ENCODE measurements around the gene STRIP1.

The STRIP1 gene, protein sequence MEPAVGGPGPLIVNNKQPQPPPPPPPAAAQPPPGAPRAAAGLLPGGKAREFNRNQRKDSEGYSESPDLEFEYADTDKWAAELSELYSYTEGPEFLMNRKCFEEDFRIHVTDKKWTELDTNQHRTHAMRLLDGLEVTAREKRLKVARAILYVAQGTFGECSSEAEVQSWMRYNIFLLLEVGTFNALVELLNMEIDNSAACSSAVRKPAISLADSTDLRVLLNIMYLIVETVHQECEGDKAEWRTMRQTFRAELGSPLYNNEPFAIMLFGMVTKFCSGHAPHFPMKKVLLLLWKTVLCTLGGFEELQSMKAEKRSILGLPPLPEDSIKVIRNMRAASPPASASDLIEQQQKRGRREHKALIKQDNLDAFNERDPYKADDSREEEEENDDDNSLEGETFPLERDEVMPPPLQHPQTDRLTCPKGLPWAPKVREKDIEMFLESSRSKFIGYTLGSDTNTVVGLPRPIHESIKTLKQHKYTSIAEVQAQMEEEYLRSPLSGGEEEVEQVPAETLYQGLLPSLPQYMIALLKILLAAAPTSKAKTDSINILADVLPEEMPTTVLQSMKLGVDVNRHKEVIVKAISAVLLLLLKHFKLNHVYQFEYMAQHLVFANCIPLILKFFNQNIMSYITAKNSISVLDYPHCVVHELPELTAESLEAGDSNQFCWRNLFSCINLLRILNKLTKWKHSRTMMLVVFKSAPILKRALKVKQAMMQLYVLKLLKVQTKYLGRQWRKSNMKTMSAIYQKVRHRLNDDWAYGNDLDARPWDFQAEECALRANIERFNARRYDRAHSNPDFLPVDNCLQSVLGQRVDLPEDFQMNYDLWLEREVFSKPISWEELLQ

GRCh38 chr1:110034451-110035235, at the start of gene STRIP1:
STRIP1 (plus strand) TSS chr1:110034624; CDS start chr1:110034638, 14 bp downstream.
- peak; percentile 98 for DNase-seq

DNA sequence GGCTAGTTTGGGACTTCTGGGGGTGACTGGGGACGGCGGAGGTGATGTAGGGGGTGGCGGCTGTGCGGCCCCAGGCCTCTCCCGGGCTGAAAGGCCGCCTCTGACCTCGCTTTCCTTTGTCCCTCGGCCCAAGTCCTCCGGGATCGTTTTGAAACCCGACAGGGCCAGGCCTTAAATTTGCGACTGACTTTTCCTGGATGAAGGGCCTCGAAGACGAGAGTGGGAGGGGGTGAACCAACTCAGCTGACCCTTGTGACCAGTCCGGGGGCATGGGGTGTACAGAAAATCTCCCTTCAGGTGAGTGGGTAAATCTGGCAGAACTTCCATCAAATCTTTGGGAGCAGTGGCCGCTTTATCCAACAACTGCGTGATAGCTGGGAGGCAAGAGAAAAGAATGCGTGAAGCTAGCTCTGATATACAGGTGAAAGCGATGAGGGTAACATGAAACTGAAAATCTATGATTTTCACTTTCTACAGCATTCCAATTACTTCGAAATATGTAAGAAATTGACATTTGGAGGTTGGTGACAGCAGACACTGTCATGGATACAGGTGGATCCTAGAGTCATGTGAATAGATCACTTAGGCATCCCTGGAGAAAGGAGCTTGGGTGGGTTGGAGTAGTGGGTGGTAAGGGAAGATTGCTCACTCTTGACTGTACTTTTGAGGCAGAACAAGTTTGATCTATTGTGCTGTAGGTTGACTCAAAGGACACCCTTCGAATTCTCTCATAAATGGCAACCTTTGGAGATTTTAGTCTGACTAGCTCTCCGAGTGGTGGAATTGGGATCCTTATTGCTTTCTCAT, 49.0 kb upstream of the STRIP1 start:
- DNase-seq: peak; percentile 20

DNA sequence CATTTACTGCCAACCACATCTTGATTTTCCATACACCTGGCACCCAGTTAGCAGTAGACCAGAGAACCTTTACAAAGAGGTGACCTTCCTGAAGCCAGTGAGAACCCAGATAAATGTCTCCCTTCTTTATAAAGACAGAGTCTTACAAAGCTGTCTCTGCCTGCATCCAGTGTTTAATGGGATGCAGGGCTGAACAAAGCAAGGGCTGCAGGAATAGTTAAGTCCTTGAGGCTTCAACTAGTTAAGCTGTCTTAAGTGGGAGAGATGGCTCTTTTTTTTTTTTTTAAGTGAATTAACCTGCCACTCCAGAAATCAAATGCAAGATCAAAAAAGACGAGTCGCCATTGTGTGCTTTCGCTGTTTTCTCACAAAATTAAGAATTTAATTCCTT, 48.4 kb upstream of the STRIP1 start:
- DNase-seq: no peak

- DNase-seq: no peak
Observed at GRCh38 chr1:109988349-109988914, 46.0 kb upstream of the STRIP1 start.

DNA sequence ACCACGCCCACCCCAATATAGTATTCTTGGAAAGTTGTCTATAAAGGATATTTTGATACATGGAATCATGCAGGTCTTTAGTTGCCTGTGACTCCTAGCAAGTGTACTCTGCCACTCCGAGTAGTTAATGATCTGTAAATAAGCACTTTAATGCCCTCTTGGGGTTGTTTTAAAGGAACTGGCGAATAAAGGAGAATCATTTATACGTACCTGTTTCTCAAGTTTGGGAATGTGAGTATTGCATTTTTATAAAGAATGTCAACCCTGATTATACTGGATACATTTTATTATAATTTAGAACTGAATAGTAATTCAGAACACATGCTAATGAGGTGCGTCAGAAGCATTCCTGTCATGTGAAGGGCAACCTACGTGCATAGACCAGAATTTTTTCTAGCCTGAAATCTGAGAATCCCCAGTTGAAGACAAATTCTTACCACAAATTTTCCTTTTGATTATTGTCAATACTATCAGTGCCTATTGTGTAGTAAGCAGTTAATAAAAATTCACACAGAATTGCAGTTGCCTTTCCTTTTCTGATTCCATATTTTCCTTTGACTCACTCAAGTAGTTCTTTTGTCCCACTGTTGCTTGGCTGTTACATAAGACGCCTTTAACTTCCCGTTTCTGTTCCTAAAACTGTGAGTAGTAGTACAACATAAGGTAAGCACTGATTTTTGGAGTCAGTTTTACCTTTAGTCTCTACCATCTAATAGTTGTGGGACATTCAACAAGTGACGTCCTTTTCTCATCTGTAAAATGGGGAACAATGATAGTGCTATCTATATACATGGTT, 44.7 kb upstream of the STRIP1 start:
- DNase-seq: peak; percentile 86

GRCh38 chr1:109990302-109990653, 44.1 kb upstream of the STRIP1 start:
- DNase-seq: peak; percentile 35

- no peak for DNase-seq
Observed at GRCh38 chr1:109991400-109991925, 43.0 kb upstream of the STRIP1 start.

GRCh38 chr1:109993885-109994284, 40.5 kb upstream of the STRIP1 start:
- no peak for DNase-seq

DNA sequence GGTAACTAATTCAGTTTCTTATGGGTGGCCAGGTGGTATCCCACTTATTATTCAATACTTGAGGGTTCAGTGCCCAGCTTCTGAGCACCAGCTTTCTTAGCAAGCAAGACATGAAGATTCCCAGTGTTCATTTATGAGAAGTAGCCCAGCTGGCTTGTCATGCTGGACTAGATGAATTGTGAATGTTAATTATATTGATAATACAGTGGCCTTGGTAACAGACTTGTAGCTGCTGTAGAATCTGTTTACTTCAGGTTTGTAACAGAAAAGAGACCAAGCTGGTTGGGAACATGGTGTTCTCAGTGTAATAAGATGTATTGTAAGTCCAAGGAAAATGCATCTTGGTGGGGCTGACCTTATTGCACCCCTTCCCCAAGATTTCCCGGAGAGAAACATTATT, 39.8 kb upstream of the STRIP1 start:
- no peak for DNase-seq

DNA sequence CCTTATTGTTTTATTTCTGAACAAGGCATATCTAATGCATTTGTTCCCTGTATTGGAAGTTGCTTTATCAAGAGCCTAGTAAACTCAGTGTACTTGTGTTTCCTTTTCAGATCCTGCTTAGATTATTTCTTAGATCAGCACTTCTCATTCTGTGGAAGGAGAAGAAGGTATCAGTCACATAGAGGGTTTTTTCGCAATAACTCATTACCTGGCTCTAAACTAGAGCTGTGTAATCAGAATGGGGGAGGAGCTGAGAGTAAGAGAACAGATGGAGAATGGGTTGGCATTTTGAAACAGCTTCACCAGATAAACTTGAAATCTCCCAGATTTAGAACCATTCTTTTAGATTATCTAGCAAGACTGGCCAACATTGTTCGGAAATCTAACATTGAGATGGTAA, 38.9 kb upstream of the STRIP1 start:
- no peak for DNase-seq

DNA sequence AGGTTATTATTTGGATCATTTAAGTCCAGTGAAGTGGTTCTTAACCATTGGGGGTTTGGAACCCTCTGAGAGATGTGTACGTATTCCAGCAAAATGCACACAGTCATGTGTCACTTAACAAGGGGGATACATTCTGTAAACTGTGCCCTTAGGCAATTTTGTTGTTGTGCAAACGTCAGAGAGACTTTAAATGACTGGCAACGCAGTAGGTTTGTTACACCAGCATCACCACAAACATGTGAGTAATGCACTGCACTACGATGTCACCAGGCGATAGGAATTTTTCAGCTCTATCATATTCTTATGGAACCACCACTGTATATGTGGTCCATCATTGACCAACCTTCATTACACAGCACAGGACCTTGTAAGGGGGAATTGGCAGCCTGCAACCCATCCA, 37.9 kb upstream of the STRIP1 start:
- DNase-seq: peak; percentile 65

DNA sequence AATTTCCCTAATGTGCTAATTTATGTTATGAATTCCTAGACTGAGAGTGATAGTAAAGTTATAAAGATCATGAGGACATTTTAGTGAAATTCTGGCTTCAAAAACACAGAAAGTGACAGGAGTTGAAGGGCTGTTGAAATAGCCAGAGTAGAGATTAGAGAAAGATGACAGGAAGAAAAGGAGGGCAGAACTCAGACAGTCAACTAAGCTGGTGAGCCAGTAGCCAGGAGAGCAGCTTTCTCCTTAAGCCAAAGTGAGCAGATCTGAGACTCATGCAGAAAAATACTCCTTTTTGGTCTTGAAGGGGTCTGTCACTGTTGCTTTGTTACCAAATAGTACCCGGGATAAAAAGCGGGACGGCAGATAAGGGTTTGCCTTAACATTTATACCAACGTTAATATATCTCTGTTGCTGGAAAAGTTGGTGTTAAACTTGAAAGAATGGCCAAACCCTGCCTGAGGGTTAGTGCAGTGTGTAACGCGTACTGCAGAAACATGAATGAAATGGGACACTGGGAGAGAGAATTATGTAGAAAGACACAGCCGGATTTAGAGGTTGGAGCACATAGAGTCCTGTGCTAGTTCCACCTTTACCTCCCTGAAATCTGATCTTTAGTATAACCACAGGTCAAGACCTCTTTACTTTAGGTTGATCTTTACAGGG, 37.1 kb upstream of the STRIP1 start:
- no peak for DNase-seq

DNA sequence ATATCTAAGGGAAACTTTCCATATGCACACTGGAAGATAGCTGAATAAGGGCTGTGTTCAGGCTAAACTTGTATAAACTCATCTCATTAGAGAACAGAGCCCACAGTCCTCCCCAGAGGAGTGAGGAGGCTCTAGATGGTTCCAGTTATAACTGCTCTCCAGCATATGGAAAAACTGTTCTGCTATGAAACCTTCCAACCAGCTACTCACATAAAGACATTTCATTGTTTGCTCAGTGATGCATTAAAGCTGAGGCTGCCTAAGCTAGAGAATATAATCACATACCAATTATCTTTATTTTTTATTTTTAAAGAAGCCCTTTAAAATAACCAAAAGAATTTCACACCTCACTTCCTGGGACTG, 36.6 kb upstream of the STRIP1 start:
- DNase-seq: no peak

DNA sequence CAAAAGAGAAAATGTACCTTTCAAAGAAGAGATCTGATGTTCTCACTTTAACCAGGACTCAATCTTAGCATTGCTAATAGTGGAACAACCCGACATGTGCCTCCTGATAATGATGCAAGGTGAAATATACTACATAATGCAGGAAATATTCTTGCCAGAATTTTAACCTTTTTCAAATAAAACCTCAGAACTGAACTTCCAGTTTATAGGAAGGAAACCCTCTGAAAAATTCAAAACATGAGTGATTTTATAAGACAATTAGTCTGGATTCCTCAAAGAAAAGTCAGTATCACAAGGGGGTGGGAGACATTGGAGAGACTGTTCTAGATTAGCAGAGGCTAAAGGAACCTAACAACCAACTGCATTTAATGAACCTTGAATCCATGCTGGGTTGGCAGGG, 31.7 kb upstream of the STRIP1 start:
- DNase-seq: peak; percentile 21

- peak; percentile 82 for DNase-seq
Observed at GRCh38 chr1:110003747-110004428, 30.5 kb upstream of the STRIP1 start.

- DNase-seq: no peak
Observed at GRCh38 chr1:110004583-110004982, 29.8 kb upstream of the STRIP1 start.

DNA sequence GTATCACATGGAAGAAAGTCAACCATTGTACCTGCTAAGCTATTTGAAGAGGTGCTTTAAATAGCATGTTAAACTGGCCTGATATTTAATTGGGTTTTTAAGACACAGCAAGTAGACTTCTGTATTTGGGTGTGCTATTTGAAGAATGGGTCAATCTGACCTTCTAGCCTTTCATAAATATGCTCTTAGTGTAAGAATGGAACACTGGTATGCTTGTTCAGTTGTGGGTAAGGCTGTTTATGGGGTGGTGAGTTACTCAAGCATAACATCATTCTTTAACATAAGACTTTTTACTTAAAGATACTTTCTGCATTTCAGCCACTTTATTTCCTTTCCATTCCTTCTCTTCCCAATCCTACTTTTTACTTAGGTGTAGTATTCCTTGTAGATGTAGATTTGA, 28.5 kb upstream of the STRIP1 start:
- no peak for DNase-seq

- DNase-seq: no peak
Observed at GRCh38 chr1:110006516-110006915, 27.9 kb upstream of the STRIP1 start.

- DNase-seq: no peak
Observed at GRCh38 chr1:110007046-110007830, 27.2 kb upstream of the STRIP1 start.
